Measurements from ENCODE around the gene CRAT.

DNA sequence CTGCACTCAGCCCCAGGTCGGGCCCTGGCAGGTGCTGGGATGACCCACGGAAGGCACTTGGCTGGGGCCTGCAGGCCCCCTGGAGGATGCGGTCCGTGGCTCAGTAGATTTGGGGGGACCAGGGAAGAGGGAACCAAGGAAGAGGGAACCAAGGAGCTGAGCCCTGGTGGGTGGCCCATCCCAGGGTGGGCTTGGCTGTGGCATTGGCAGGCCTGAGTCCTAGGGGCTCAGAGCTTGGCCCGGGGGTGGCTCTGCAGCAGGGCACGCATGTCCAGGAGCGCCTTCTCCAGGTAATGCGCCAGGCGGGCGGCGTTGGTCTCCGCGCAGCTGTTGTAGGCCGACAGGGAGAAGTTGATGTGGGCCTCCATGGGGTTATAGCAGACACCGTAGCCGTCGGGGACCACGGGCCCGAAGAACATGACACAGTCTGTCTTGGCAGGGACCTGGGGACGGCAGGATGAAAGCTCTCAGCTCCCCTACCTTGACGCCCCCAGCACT, 15.4 kb downstream of the CRAT start:
- TF ChIP-seq, protein P1, sequence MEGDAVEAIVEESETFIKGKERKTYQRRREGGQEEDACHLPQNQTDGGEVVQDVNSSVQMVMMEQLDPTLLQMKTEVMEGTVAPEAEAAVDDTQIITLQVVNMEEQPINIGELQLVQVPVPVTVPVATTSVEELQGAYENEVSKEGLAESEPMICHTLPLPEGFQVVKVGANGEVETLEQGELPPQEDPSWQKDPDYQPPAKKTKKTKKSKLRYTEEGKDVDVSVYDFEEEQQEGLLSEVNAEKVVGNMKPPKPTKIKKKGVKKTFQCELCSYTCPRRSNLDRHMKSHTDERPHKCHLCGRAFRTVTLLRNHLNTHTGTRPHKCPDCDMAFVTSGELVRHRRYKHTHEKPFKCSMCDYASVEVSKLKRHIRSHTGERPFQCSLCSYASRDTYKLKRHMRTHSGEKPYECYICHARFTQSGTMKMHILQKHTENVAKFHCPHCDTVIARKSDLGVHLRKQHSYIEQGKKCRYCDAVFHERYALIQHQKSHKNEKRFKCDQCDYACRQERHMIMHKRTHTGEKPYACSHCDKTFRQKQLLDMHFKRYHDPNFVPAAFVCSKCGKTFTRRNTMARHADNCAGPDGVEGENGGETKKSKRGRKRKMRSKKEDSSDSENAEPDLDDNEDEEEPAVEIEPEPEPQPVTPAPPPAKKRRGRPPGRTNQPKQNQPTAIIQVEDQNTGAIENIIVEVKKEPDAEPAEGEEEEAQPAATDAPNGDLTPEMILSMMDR (IDR thresholded peaks at IDR 0.05), result no peak
- no peak for TF ChIP-seq POLR2A (IDR thresholded peaks at IDR 0.05)

Measured in heart left ventricle (tissue), 13 donors.